Fibroblast of the conjunctiva (primary cell): Measurements from ENCODE around the gene SPN.
"Not testable (repeated sequence)": the region's sequence is repeated elsewhere in the genome, so short reads cannot be mapped to it uniquely, and the experiment has no call there.

Experiments used
- DNase-seq: peaks from one replicate; pipeline ENCODE4 v3.0.0-alpha.2; 2010; ENCODE audit warnings: low read depth

SPN gene, protein sequence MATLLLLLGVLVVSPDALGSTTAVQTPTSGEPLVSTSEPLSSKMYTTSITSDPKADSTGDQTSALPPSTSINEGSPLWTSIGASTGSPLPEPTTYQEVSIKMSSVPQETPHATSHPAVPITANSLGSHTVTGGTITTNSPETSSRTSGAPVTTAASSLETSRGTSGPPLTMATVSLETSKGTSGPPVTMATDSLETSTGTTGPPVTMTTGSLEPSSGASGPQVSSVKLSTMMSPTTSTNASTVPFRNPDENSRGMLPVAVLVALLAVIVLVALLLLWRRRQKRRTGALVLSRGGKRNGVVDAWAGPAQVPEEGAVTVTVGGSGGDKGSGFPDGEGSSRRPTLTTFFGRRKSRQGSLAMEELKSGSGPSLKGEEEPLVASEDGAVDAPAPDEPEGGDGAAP

DNA sequence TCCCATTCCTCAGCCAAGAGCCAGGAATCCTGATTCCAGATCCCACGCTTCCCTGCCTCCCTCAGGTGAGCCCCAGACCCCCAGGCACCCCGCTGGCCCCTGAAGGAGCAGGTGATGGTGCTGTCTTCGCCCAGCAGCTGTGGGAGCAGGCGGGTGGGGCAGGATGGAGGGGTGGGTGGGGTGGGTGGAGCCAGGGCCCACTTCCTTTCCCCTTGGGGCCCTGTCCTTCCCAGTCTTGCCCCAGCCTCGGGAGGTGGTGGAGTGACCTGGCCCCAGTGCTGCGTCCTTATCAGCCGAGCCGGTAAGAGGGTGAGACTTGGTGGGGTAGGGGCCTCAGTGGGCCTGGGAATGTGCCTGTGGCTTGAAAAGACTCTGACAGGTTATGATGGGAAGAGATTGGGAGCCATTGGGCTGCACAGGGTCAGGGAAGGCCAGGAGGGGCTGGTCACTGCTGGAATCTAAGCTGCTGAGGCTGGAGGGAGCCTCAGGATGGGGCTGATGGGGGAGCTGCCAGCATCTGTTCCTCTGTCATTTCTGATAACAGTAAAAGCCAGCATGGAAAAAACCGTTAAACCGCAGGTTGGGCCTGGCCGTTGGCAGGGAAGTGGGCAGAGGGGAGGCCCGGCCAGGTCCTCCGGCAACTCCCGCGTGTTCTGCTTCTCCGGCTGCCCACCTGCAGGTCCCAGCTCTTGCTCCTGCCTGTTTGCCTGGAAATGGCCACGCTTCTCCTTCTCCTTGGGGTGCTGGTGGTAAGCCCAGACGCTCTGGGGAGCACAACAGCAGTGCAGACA lies at the start of gene SPN:
TSS of gene SPN (plus strand) at position 232 of the 791 bp plus-strand sequence. CDS start at position 714, 482 bp downstream.
- DNase-seq = no peak

DNA sequence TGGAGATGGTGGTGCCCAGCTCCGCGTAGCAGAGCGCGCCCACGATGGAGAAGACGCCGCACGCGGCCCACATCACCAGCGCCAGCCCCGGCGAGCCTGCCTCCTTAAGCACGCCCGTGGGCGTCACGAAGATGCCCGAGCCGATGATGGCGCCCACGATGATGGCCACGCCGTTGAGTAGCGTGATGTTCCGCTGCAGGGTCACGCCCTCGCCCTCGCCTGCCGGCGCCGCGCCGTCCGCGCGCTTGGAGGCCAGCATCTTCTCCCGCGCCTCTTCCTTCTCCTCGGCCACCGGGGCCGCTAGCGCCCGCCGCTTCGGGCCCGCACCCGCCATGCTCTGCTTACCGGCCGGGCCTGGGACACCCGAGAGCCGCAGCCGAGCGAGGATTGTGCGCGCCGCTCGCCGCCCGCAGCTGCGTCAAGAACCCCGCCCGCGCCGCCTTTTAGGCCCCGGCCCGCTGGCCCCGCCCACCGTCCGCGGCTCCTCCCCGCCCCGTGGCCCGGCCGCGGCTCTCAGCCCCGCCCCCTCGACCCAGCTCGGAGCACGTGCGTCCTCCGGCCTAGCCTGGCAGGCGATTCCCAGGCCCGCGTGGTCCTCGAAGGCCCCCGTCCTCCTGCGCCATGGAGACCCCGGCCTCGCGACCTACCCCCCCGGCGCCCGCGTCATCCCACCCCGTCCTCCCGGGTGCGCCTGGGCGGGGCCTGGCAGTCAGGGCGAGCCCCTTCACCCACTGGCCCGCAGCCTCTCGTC lies 49.6 kb upstream of the SPN start:
- peak; percentile 46 for DNase-seq

DNA sequence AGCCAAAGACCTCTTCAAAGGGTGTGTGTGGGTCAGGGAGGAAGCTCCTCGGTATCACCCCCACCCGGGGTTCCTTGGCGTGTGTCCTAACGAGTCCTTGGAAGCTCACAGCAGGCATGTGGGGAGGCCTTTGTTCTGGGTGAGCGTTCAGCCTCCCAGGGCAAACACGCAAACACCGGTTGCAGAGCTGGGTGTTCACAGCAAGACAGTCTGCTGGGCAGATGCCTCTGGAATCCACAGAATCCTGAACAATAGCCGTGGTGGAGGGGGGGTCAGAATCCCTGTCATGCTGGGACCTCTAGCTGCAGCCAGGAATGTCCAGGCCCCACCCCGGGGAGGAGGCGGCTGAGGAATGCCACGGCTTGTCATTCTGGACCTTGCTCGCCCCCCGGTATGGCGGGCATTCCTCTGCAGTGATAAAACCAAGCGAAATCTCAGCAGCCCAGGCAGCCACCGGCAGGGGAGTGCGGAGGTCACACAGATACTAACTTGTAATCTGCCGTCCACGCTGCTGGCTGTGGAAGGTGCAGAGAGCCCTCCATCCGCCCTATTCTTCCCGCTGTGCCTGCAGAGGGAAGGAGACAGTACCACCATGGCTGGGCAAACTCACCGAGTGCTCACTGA lies 48.2 kb upstream of the SPN start:
- DNase-seq = not testable (repeated sequence)

DNA sequence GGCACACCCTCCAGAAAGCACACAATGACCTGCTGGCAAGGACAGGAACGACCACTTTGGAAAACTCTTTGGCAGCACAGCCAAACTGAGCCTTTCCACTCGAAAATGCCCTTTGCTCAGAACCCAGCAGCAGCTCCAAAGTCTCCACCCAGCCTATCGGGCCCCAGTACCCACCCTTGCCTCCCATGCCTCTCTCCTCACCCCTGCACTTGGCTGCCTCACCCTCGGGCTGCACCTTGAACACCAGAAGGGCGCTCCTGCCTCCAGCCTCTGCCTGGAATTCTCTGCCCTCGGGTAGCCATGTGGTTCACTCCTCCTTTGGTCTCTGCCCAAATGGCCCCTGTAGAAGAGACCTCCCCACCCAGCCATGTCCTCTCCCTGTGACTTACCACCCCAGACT lies 46.9 kb upstream of the SPN start:
- DNase-seq = not testable (repeated sequence)

DNA sequence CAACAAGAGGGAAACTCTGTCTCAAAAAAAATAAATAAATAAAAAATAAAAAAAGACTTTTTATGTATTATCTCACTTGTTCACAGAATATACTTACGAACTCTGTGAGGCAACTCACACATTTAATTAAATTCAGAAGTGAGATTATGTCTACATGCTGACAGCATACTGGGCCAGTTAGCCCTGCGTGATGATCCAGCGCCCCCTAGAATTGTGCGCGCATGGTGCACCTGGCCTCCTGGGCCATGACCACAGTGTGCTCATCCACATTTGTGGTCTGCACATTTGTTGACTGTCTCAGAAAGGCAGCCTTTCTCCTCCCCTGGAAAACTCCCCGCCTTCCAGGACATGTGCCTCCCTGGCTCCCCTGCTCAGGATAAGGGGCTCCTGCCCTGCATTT lies 42.5 kb upstream of the SPN start:
- DNase-seq = not testable (repeated sequence)

DNA sequence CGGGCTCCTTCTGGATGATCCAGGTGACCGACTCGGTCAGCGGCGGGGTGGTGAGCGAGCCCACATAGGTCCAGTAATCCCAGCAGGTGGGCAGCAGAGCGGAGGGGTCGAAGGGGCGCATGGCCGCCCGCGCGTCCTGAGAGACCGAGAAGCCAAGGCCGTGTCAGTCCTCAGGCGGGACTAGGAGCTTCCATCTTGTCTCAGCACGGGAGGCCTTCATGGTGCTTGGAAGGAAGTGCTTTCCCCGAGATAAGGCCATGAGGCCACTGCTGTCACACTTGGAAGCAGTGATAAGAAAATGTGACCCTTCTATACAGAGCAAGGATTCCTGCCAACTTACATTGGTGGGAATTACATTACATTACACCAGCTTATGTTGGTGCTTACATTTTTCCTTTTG lies 40.3 kb upstream of the SPN start:
- not testable (repeated sequence) for DNase-seq

DNA sequence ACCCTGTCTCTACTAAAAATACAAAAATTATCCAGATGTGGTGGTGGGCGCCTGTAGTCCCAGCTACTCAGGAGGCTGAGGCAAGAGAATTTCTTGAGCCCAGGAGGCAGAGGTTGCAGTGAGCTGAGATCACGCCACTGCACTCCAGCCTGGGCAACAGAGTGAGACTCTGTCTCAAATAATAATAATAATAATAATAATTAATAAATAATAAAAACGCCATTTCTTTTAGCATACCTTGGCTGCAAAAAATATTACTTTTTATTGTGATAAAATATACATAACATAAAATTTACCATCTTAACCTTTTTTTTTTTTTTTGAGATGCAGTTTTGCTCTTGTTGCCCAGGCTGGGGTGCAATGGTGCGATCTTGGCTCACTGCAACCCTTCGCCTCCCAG lies 39.8 kb upstream of the SPN start:
- DNase-seq = not testable (repeated sequence)

DNA sequence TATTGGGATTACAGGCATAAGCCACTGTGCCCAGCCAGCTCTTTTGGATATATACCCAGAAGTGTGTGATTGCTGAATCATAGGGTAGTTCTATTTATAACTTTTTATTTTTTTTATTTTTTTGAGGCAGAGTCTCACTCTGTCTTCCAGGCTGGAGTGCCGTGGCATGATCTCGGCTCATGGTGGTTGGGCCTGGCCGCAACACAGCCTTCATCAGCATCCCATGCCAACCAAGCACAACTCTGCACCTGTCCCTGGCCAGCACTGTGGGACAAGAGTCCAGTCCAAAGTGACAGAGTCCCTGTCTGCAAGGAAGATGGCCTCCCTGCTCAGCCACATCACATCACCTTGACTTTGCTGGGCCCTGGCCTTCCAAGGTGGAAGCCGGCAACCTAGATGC lies 37.9 kb upstream of the SPN start:
- not testable (repeated sequence) for DNase-seq

DNA sequence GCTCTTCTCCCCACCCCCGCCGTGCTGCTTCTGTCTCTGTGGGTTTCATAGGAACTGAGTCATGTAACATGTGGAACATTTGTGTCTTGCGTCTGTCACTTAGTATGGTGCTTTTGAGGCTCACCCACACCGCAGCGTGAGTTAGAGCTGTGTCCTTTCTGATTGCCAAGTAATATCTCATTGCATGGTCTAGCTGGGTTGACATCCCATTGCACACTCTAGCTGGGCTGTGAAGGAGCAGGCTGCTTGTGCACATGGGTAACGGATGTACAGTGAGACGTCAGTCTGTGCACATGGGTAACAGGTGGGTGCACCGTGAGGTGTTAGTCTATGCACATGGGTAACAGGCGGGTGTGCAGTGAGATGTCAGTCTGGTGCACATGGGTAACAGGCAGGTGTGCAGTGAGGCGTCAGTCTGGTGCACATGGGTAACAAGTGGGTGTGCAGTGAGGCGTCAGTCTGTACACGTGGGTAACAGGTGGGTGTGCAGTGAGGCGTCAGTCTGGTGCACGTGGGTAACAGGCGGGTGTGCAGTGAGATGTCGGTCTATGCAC lies 36.2 kb upstream of the SPN start:
- not testable (repeated sequence) for DNase-seq

DNA sequence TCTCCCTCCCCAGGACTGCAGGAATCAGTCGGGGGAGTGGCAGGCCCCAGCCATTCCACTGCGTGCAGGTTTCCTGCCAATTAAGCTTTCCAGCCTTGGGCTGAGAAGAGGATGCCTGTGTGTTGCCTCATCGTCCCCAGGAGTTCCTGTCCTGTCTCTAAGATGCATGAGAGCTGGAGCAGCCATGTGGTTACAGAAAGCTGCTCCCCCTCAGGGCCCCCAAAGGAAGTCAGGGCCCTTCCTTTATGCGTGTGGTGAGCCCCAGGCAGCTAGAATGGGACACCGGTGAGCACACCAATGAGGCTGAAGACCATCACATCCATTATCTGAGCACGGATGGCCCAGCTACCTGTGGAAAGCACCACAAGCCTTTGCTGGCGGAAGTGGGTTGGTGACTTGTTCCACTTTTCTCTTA lies 35.4 kb upstream of the SPN start:
- DNase-seq = not testable (repeated sequence)

DNA sequence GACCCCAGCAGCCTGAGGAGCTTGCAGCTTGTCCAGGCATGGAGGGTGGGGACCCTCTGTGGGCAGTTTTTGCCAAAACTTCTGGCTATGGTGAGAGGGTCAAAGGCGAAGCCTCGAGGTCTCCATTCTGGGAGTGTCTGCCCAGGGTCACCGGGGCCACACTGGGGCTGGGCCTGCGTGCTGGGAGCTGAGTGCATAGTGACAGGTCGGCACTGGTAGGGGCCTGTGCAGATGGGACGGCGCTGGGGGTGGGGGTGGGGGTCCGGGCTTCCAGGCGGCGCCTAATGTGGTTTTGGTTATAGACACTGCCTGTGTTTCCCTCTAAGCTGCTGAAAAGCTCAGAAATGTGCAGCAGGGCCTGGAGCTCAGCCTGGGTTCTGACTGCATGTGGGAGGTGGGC lies 34.3 kb upstream of the SPN start:
- not testable (repeated sequence) for DNase-seq

DNA sequence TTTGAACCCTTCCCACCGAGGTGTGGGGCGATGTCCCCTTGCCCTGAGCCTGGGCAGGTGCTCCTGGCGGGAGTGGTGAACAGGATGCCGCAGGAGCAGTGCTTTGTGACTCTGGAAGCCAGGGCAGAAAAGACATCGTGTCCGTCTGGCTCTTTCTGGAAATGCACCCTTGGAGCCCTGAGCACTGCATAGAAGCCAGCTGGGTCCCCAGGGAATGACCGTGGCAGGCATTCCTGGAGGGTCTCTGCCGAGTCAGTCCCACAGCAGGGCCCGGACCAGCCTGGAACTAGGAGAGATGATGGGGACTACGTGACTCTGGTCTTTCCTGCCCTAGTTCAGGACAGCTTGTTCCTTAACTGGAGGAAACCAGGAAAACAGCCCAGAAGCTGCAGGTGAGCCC lies 33.7 kb upstream of the SPN start:
- not testable (repeated sequence) for DNase-seq

DNA sequence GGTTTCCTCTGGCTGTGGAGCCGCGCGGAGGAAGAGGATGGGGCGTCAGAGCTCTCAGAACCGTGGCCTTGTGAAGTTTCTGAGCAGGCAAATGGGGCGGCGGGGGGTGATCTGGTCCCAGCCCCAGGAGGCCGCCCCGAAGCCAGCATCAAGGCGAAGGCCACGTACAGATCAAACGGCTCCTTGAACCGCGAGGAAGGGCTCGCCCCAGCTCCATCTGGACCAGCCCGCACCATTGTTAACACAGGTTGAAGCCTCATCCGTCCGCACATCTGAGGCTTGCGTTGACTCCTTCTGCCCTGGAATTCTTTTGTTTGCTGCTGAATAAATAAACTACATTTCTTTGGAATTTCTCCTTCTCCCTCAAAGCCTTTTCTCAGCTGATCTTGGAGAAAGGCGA lies 31.4 kb upstream of the SPN start:
- DNase-seq = not testable (repeated sequence)

DNA sequence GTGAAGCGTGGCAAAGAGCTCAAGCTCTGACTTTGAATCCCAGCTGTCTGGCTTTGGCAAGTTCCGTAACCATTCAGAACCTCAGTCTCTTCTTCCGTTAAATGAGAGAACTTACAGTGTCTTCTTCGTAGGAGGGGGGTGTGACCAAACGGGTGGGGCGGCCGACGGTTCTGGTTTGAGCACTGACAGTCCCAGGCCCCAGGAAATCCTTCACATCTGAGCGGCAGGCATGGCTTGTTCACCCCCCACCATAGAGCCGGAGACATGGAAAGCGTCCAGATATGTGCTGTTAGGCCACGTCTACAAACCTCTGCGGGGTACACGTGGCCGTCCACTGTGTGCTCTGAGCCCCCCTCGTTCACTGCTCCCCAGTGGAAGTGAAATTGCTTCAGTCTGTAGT lies 27.1 kb upstream of the SPN start:
- DNase-seq = not testable (repeated sequence)

DNA sequence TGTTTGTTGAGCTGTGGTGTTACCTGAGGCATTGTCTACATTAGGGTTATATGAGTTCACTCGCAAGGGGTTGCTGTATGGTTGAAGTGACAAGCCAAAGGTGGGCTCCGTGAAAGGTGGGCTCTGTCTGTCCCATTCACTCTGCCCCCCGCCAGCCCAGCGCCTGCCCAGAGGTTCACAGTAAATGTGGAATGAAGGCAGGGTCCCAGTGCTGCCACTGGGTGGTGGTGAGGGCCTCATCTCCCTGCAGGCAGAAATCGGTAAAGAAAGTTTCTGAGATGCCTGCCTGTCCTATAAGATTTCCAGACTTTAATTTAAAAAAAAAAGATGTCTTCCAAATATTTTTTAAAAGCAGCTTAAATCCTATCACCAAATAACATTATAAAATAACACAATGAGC lies 26.7 kb upstream of the SPN start:
- not testable (repeated sequence) for DNase-seq

DNA sequence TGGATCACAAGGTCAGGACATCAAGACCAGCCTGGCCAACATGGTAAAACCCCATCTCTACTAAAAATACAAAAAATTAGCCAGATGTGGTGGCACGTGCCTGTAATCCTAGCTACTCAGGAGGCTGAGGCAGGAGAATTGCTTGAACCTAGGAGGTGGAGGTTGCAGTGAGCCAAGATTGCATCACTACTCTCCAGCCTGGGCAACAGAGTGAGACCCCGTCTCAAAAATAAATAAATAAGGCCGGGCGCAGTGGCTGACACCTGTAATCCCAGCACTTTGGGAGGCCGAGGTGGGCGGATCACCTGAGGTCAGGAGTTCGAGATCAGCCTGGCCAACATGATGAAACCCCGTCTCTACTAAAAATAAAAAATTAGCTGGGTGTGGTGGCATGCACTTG lies 24.3 kb upstream of the SPN start:
- DNase-seq = not testable (repeated sequence)

DNA sequence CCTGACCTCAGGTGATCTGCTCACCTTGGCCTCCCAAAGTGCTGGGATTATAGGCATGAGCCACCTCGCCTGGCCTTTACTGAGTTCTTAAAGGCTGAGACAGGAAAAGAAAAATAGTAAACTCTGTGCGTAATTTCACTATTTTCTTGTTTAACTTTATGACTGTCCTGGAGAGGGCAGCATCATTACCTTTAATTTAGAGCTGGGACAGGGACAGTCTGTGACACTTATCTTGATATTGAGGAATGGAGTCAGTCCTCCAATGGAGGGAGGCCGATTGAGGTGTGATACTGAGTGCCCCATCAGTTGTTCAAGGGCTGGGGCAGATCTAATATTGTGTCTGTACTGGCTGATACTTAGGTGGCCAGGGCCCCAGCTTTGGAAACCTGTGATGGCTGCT lies 21.5 kb upstream of the SPN start:
- no peak for DNase-seq

DNA sequence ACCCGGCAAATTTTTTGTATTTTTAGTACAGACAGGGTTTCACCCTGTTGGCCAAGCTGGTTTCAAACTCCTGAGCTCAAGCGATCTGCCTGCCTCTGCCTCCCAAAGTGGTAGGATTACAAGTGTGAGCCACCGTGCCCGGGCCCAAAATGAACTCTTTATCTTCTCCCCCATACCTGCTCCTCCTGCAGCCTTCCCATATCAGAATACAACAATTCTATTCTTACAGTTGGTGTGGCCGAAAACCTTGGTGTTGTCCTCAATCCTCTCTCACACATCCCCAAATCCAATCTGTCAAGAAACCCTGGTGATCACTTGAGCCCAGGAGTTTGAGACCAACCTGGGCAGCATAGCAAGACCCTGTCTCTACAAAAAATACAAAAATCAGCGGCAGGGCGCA lies 19.5 kb upstream of the SPN start:
- DNase-seq = no peak

DNA sequence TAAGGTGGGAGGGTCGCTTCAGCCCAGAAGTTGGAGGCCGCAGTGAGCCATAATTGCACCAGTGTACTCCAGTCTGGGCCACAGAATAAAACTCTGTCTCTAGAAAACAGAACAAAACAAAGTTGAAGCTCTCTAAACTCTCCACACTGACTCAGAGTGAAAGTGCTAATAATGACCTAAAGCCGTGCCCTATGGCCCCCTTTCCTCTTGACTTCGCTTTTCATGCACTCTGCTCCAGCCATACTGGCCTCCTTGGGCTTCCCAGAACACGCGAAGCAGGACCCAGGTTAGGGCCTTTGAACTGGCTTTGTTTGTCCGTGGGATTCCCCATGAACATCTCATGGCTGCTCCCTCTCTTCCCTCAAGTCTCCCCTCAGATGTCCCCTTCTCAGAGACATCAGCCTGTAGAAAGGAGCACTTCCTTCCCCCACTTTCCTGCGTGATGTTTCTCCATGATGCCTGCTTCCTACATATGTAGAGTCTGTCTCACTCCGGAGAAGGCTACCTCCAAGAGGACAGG lies 18.6 kb upstream of the SPN start:
- no peak for DNase-seq

DNA sequence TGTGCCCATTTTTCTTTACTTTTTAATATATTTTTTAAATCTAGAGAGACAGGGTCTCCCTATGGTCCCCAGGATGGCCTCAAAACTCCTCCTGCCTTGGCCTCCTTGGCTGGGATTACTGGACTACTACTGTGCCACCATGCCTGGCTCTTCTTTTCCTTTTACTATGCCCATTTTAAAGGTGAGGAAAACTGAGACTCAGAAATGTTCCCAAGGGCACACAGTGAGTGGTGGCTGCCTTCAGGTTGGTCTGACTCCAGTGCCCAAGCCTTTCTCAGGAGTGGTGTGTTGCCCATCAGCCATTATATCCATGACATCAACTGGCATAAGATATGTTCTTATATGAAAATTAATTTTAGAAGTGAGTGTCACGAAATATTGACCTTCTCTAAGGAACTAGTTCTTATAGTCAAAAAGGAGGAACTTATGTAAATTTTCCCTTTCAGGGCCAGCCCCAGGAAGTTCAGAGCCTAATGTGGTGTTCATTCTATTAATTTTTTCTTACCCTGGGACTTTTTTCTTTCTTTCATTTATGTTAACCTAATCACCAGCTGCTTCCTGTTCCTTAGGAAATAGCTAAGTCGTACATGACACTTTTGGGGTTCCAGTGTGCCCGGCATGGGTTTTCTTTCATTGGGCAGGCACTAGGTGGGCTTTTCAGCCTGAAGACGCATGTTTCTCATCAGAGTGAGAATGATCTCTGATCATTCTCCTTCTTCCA lies 17.9 kb upstream of the SPN start:
- no peak for DNase-seq

DNA sequence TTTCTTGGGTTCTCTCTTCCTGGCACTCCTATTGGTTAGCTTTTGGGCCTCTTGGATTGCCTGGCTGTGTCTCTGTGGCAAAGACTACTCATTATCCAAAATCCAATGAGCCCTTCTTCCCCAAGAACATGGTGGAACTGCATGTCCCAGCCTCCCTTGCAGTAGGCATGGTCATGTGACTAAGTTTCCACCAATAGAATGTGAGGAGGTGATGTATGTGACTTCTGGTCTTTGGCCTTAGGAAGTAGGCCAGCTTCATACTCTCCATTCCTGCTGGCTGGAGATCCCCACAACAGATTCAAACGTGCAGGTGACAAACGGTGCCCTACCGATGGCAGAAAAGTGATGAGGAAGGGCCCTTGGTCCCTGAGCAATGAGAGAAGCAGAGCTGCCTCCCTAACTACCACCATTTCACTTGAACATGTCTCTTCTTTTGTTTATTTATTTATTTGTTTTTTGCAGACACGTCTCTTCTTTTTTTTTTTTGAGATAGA lies 17.3 kb upstream of the SPN start:
- no peak for DNase-seq
